GM18519 (cell line): ENCODE data around the gene P3H4.
"Not testable (repeated sequence)": the region's sequence is repeated elsewhere in the genome, so short reads cannot be mapped to it uniquely, and the experiment has no call there.

ENCODE experiments used
- ATAC-seq: cut with Tn5 transposase; IDR thresholded peaks from one replicate; pipeline ENCODE4 v1.9.1; 2021; ENCODE audit warnings: mild to moderate bottlenecking, moderate library complexity; ENCODE audit not compliant: unreplicated experiment, low FRiP score

Gene P3H4

GRCh38 chr17:41811549-41812380, at the start of gene P3H4:
TSS of gene P3H4 (minus strand) at chr17:41811949. CDS start at chr17:41811915, 34 bp downstream.
- ATAC-seq: no peak

DNA sequence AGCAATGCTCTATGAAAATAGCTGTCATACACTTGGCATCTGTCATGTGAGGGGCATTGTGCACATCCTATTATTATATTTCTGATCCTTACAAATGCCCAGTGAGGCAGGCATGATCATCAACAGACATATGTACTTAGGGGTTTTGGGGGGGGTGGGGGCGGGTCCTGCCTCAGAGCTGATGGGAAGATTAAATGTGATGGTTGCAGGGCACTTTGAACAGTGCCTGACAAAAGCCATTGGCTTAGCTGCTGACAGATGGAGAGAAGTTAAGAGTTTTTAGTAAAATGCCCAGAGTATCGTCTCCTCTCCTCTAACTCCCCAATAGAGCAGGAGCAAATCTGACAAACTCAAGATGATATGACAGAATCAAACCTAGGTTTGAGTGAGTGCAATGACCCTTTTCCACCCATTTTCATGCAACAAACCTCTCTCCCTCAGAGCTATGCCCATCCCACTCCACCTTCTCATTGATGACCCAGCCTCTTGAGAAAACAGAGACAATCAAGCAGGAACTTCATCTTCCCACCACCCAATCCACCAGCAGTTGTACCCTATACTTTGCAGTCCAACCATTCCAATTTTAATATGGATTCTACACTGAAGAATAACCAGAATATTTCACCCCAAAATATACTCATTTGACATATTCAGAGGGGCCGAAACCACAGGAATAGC, 48.6 kb upstream of the P3H4 start:
- no peak for ATAC-seq

- not testable (repeated sequence) for ATAC-seq
These were observed 39.6 kb upstream of the P3H4 start for GRCh38 chr17:41851382-41851781.

GRCh38 chr17:41849251-41849990, 37.7 kb upstream of the P3H4 start:
- ATAC-seq: no peak

DNA sequence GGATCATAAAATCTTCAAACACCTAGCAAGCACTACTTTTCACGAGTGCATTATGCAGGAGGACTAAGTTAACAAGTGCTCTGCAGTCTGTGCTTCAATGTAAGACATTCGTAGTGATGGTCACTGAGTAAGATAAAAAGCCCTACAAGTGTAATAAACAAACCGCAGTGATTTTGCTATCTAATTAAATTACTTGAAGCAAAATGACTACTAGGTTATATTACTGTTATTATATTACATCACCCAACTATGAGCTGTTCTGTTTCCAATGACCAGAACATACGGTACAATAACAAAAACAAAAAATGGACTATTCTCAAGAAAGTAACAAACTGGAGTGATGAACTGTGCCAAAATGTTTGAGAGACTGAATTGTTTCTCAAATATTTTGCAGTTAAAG, 37.0 kb upstream of the P3H4 start:
- ATAC-seq: no peak

- no peak for ATAC-seq
These were observed 33.2 kb upstream of the P3H4 start for GRCh38 chr17:41844971-41845370.

DNA sequence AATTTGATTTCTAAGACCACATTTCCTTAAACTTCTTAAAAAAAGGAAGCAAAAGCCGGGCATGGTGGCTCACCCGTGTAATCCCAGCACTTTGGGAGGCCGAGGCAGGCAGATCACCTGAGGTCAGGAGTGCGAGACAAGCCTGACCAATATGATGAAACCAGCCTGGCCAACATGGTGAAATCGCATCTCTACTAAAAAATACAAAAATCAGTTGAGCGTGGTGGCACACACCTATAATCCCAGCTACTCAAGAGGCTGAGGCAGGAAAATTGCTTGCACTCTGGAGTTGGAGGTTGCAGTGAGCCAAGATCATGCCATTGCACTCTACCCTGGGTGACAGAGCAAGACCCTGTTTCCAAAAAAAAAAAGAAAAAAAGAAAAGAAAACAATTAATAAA, 29.0 kb upstream of the P3H4 start:
- not testable (repeated sequence) for ATAC-seq

GRCh38 chr17:41839448-41839847, 27.7 kb upstream of the P3H4 start:
- not testable (repeated sequence) for ATAC-seq

- no peak for ATAC-seq
These were observed 26.2 kb upstream of the P3H4 start, which contains the start of gene KLHL10 for GRCh38 chr17:41837761-41838538. TSS of gene KLHL10 (plus strand) at chr17:41837825. CDS start at chr17:41837933, 108 bp downstream.

DNA sequence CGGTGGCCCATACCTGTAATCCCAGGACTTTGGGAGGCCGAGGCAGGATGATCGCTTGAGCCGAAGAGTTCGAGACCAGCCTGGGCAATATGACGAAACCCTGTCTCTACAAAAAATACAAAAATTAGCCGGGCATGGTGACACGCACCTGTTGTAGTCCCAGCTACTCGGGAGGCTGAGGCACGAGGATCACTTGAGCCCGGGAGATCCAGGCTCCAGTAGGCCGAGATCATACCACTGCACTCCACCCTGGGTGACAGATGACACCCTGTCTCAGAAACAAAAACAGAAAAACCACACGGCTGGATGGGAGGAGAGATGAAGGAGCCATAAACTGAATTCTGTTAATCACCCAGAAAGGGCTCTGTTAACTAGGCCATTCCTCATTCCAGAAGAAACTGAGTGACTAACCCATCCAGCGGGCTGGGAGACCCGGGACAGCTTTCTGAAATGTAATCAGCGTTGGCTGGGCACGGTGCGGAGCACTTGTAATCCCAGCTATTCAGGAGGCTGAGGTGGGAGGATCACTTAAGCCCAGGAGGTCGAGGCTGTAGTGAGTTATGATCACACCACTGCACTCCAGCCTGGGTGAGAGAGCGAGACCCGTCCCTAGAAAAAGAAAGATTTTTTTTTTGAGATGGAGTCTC, 24.9 kb upstream of the P3H4 start:
- ATAC-seq: no peak

- no peak for ATAC-seq
These were observed 24.2 kb upstream of the P3H4 start, which contains the start of gene NT5C3B for GRCh38 chr17:41835800-41836549. TSS of gene NT5C3B (minus strand) at chr17:41836232. CDS start at chr17:41836193, 39 bp downstream.

DNA sequence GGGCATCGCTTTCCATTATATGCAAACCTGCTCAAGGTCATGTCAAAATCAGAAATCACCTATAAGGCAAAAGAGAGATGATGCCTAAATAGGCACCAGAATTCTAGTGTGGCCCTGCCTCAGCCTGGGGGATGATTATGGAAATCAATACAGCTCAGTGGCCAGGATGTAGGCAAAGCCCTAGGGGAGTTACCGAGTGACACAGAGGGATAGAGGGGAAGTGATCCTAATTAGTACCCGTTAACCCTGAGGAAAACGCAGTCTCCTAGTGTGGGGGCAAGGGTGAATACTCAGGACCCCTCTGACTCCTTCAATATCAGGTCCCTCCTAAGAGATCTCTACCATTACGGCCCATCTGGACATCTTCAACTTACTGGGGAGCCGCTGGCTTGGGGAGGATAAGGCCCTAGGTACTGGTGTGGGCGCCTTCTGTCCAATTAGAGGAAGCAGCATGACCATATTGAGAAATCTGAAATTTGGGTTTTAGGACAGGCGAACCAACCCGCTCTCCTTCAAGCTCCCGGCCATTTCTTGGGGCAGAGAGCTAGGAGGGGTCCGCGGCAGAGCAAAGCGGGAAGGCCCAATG, 23.6 kb upstream of the P3H4 start:
- no peak for ATAC-seq

GRCh38 chr17:41829961-41830360, 18.2 kb upstream of the P3H4 start:
- ATAC-seq: not testable (repeated sequence)

- ATAC-seq: no peak
These were observed 13.6 kb upstream of the P3H4 start for GRCh38 chr17:41825175-41825845.

DNA sequence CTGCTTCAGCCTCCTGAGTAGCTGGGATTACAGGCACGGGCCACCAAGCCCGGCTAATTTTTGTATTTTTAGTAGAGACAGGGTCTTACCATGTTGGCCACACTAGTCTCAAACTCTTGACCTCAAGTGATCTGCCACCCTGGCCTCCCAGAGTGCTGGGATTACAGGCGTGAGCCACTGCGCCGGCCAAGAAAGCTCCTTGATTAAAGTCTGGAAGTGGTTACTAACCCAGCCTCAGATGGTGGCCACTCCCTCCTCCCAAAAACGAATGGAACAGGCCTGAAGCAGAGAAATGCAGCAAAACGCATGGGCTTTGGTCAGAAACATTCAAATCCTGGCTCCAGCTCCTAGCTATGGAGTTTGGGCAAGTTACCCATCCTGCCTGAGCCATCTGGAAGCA, 12.3 kb upstream of the P3H4 start:
- no peak for ATAC-seq

- no peak for ATAC-seq
These were observed 11.8 kb upstream of the P3H4 start for GRCh38 chr17:41823580-41823979.

DNA sequence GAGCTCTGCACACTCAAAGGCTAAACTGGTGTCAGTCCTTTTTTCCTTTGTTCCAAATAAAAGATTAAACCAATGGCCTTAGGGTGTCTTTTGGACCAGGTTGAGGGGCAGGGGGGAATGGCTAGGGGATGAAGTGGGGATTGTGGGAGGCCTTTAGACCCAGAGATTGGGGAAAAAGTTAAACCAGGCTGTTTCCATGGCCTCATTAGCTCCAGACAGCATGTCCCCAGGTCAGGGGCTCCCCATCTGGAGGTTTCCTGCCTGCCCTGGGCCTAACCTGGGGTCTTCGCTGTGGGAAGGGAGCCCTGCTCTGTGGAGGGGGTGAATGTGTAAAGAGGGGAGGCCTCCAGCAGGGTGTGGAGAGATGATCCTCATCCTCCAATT, 11.4 kb upstream of the P3H4 start:
- no peak for ATAC-seq
